Stimulated activated CD8-positive, alpha-beta memory T cell treated with anti-CD3 and anti-CD28 coated beads, Interleukin-7, amount 100 ng/mL, for 24 hours (primary cell): ENCODE data around the gene SPAG5.

Source experiments
- DNase-seq: peaks from one replicate; pipeline ENCODE4 v3.0.0-alpha.2; 2020; ENCODE audit warnings: low read depth

The SPAG5 gene

GRCh38 chr17:28598799-28599310, at the start of gene SPAG5:
SPAG5 (minus strand) TSS chr17:28599025; CDS start chr17:28598946, 79 bp downstream.
- peak; percentile 83 for DNase-seq

- no peak for DNase-seq
Measured at GRCh38 chr17:28646039-28646754, 47.4 kb upstream of the SPAG5 start.

GRCh38 chr17:28645576-28645939, 46.7 kb upstream of the SPAG5 start:
- DNase-seq: no peak

GRCh38 chr17:28644787-28645575, 46.2 kb upstream of the SPAG5 start, which contains the start of gene BLTP2:
BLTP2 (minus strand) TSS chr17:28645158; CDS start chr17:28645056, 102 bp downstream.
- peak; percentile 89 for DNase-seq

- DNase-seq: no peak
Measured at GRCh38 chr17:28643983-28644786, 45.4 kb upstream of the SPAG5 start.

GRCh38 chr17:28641579-28641978, 42.8 kb upstream of the SPAG5 start:
- no peak for DNase-seq

- no peak for DNase-seq
Measured at GRCh38 chr17:28635506-28635905, 36.7 kb upstream of the SPAG5 start.

- no peak for DNase-seq
Measured at GRCh38 chr17:28634206-28634865, 35.5 kb upstream of the SPAG5 start.

GRCh38 chr17:28626818-28627217, 28.0 kb upstream of the SPAG5 start:
- no peak for DNase-seq

GRCh38 chr17:28624148-28624547, 25.3 kb upstream of the SPAG5 start:
- DNase-seq: no peak

- no peak for DNase-seq
Measured at GRCh38 chr17:28623696-28624095, 24.9 kb upstream of the SPAG5 start.

- DNase-seq: no peak
Measured at GRCh38 chr17:28622186-28622585, 23.4 kb upstream of the SPAG5 start.

- DNase-seq: no peak
Measured at GRCh38 chr17:28620010-28620409, 21.2 kb upstream of the SPAG5 start.

- DNase-seq: no peak
Measured at GRCh38 chr17:28618464-28618863, 19.6 kb upstream of the SPAG5 start.

GRCh38 chr17:28616281-28616680, 17.5 kb upstream of the SPAG5 start:
- no peak for DNase-seq

- DNase-seq: no peak
Measured at GRCh38 chr17:28615260-28615940, 16.6 kb upstream of the SPAG5 start.

- DNase-seq: no peak
Measured at GRCh38 chr17:28613931-28614381, 15.1 kb upstream of the SPAG5 start, which contains the start of gene RSKR. RSKR (minus strand) TSS chr17:28614185; CDS start chr17:28614161, 24 bp downstream.

GRCh38 chr17:28612936-28613872, 14.4 kb upstream of the SPAG5 start:
- no peak for DNase-seq

GRCh38 chr17:28612531-28612930, 13.7 kb upstream of the SPAG5 start:
- no peak for DNase-seq

- no peak for DNase-seq
Measured at GRCh38 chr17:28610376-28610775, 11.6 kb upstream of the SPAG5 start.
